GM12874 (cell line): ENCODE data around the gene MACROD2.

ENCODE experiments used
- TF ChIP-seq, protein P1 (sequence below): IDR thresholded peaks from 2 replicates; pipeline ENCODE4 v1.5.1; 2011; ENCODE audit warnings: low read depth, mild to moderate bottlenecking, control low read depth, low read length, moderate library complexity; ENCODE audit not compliant: insufficient read depth

The MACROD2 gene

DNA sequence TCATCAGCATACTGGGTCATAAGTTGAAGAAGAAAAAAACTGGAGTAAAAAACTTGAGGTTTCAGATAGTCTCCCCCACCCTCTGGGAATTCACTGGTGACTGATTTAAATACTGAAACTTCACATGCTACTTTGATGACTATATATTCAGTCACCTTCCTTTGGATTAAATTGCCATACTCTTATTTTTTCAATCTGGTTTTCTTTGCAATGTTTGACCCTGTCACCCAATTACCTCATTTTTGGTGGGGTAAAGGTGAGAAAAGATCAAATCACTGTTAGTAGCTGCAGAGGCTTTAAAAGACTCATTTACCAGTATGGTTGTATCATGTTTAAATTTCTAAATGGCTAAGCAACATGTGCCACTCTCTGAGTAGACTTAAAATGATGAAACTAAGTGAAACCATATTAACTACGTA is 1204.8 kb downstream of the MACROD2 start:
- TF ChIP-seq, protein P1, sequence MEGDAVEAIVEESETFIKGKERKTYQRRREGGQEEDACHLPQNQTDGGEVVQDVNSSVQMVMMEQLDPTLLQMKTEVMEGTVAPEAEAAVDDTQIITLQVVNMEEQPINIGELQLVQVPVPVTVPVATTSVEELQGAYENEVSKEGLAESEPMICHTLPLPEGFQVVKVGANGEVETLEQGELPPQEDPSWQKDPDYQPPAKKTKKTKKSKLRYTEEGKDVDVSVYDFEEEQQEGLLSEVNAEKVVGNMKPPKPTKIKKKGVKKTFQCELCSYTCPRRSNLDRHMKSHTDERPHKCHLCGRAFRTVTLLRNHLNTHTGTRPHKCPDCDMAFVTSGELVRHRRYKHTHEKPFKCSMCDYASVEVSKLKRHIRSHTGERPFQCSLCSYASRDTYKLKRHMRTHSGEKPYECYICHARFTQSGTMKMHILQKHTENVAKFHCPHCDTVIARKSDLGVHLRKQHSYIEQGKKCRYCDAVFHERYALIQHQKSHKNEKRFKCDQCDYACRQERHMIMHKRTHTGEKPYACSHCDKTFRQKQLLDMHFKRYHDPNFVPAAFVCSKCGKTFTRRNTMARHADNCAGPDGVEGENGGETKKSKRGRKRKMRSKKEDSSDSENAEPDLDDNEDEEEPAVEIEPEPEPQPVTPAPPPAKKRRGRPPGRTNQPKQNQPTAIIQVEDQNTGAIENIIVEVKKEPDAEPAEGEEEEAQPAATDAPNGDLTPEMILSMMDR = no peak

DNA sequence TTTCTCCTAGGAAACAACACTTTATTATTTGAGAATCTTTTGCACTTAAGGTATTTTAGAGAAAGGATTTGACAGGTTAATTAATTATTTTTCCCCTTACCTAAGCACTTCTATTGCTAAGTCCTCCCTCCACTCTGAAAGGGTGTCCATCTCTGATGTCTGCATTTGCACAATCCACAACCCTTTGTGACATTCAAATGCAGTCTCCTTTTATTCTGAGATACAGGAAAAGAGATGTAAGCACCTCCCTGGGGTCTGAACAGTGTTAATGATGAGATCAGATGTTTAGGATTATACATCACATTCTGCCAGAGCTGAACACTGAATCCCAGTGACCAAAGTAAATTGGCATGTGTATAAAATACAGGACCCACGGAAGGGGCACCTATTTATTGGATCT is 1206.3 kb downstream of the MACROD2 start:
- TF ChIP-seq, protein P1 = no peak

DNA sequence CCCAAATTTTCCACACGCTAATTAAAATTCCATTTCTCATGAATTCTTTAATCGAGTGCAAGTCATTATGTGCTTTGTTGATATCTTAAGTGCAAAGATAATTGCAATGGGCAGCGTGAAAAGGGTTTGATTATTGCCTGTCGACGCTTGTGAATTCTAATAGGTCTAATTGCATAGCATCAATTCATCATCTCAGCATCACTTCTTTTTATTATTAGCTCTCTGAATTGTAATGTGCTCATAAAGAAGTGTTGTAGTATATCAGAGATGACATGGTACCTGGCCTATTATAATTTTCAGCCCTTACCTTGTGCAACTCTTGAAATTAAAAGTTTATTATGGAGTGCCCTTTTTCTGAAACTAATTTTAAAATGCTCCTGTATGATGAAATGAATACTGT is 1208.9 kb downstream of the MACROD2 start:
- TF ChIP-seq, protein P1 = no peak

DNA sequence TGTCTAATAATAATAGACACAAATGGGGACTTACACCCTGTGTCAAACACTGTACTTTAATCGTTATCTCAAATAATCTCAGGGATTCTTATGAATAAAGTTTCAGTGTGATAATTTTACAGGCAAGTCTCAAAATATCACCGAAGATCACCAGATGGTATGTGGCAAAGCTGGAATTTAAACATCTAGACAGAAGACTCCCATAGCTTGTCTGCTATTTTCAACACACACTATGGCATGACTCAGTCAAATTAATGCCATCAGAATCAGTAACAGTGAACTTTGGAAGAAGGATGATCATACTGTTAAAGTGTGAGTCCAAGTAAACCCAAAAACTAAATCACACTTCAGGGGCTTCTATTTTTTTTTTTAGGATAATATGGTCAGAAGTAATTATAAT is 1209.7 kb downstream of the MACROD2 start:
- TF ChIP-seq, protein P1 = no peak

DNA sequence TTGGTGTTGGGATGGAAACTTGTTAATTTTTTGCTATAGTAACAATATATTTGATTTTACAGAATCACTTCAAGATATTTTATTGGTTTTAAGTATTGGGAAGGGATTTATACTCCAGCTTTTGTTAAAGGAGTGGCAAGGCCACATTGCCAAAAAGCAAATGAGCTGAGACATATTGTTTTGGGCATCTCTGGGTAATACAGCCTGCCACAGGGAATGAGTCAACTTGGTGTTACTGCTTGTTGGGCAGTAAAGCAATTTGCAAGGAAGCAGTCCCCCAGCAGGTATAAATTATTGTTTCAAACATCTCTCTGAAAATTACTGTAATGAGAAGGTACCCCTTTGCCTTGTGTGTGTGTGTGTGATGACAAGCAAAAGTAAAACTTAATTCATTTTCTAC is 1210.4 kb downstream of the MACROD2 start:
- TF ChIP-seq, protein P1 = no peak

DNA sequence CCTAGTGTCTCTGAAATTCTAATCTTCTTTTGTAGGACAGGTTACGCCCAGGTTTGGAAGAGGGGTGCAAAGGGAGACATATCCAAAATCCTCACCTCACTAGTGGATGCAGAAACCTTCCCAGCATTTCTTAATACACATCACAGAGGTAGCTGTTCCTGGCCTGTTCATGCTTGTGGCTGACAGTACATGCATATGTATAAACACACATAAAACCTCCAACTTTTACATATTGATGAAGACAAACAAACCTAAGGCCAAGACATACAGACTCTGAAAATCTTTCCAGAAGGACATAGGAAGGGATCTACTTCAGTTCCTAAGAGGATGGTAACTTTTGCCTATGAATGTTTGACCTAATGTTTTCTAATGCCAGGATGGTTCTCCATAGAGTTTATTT is 1214.2 kb downstream of the MACROD2 start:
- TF ChIP-seq, protein P1 = no peak

DNA sequence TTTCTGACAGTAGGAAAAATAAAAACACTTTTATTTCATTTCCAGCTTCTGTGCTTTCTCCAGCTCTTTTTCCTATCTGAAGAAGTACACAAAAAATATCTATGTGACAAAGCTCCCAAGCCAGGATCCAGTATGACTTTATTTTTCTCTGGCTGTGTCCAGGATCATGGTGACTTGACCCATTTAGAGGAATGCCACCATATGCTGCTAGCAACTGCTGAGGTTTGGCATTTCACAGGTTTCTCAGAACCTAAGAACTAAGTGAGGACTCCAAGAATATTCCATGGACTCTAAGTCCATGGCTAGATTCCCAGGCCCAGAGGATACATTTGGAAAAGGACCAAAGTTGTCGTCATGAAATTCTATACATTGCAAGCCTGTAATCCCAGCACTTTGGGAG is 1218.7 kb downstream of the MACROD2 start:
- TF ChIP-seq, protein P1 = no peak
